NCI-H748 (cell line): ENCODE measurements around the gene OTOP3.
A peak's percentile ranks its signal among the peaks of the same experiment; 100 is the strongest.
"Not testable (repeated sequence)": the region's sequence is repeated elsewhere in the genome, so short reads cannot be mapped to it uniquely, and the experiment has no call there.

Experiments used
- DNase-seq: peaks from one replicate; lab custom pipeline; 2025; ENCODE audit not compliant: unreplicated experiment; lab: John Stamatoyannopoulos, UW

Gene OTOP3

GRCh38 chr17:74935585-74936469, at the start of gene OTOP3:
Gene OTOP3 (plus strand): TSS chr17:74935898. CDS start chr17:74935922, 24 bp downstream.
- peak; percentile 68 for DNase-seq

GRCh38 chr17:74888469-74888868, 47.2 kb upstream of the OTOP3 start:
- DNase-seq = no peak

GRCh38 chr17:74890554-74890953, 45.1 kb upstream of the OTOP3 start:
- DNase-seq = no peak

- DNase-seq = no peak
Measured at GRCh38 chr17:74892013-74892841, 43.5 kb upstream of the OTOP3 start.

GRCh38 chr17:74892974-74893911, 42.5 kb upstream of the OTOP3 start, which contains the start of gene FADS6:
Gene FADS6 (minus strand): TSS chr17:74893633. CDS start chr17:74893595, 38 bp downstream.
- peak; percentile 24 for DNase-seq

GRCh38 chr17:74893936-74894671, 41.6 kb upstream of the OTOP3 start:
- no peak for DNase-seq

- no peak for DNase-seq
Measured at GRCh38 chr17:74898376-74898946, 37.2 kb upstream of the OTOP3 start.

GRCh38 chr17:74900208-74900607, 35.5 kb upstream of the OTOP3 start:
- DNase-seq = no peak

GRCh38 chr17:74901353-74902135, 34.2 kb upstream of the OTOP3 start:
- no peak for DNase-seq

- no peak for DNase-seq
Measured at GRCh38 chr17:74903034-74903433, 32.7 kb upstream of the OTOP3 start.

- no peak for DNase-seq
Measured at GRCh38 chr17:74903671-74904070, 32.0 kb upstream of the OTOP3 start.

- DNase-seq = no peak
Measured at GRCh38 chr17:74904687-74905409, 30.9 kb upstream of the OTOP3 start.

- not testable (repeated sequence) for DNase-seq
Measured at GRCh38 chr17:74906214-74906793, 29.4 kb upstream of the OTOP3 start.

- DNase-seq = no peak
Measured at GRCh38 chr17:74907012-74907411, 28.7 kb upstream of the OTOP3 start.

- not testable (repeated sequence) for DNase-seq
Measured at GRCh38 chr17:74909097-74909496, 26.6 kb upstream of the OTOP3 start.

GRCh38 chr17:74911423-74911822, 24.3 kb upstream of the OTOP3 start:
- not testable (repeated sequence) for DNase-seq

- DNase-seq = no peak
Measured at GRCh38 chr17:74916136-74916850, 19.4 kb upstream of the OTOP3 start.
